GM19372 (cell line): ENCODE measurements around the gene TOX4.

Source experiments
- ATAC-seq: cut with Tn5 transposase; IDR thresholded peaks from one replicate; pipeline ENCODE4 v1.9.1; 2021; ENCODE audit warnings: mild to moderate bottlenecking, low read depth, moderate library complexity; ENCODE audit not compliant: unreplicated experiment

The TOX4 gene

GRCh38 chr14:21498540-21499526 lies 21.8 kb downstream of the TOX4 start:
- ATAC-seq: peak; percentile 54

- no peak for ATAC-seq
Observed at GRCh38 chr14:21501568-21501967, 24.6 kb downstream of the TOX4 start.

- ATAC-seq: no peak
Observed at GRCh38 chr14:21503376-21503775, 26.4 kb downstream of the TOX4 start.

GRCh38 chr14:21505012-21505553 lies 28.1 kb downstream of the TOX4 start:
- ATAC-seq: peak; percentile 88

GRCh38 chr14:21506557-21506956 lies 29.6 kb downstream of the TOX4 start:
- ATAC-seq: no peak

- ATAC-seq: no peak
Observed at GRCh38 chr14:21509432-21510143, 32.6 kb downstream of the TOX4 start.

- peak; percentile 99 for ATAC-seq
Observed at GRCh38 chr14:21510735-21511657, 34.0 kb downstream of the TOX4 start, which contains the start of gene METTL3. METTL3 (minus strand) TSS chr14:21511340; CDS start chr14:21511223, 117 bp downstream.

GRCh38 chr14:21514341-21514740 lies 37.3 kb downstream of the TOX4 start:
- ATAC-seq: no peak

- no peak for ATAC-seq
Observed at GRCh38 chr14:21518725-21519124, 41.7 kb downstream of the TOX4 start.

- ATAC-seq: no peak
Observed at GRCh38 chr14:21520767-21521166, 43.8 kb downstream of the TOX4 start.

GRCh38 chr14:21521501-21521900 lies 44.5 kb downstream of the TOX4 start:
- no peak for ATAC-seq

- ATAC-seq: no peak
Observed at GRCh38 chr14:21523203-21523602, 46.2 kb downstream of the TOX4 start.

- no peak for ATAC-seq
Observed at GRCh38 chr14:21524575-21525490, 47.8 kb downstream of the TOX4 start.

GRCh38 chr14:21525571-21525961 lies 48.6 kb downstream of the TOX4 start:
- no peak for ATAC-seq

- no peak for ATAC-seq
Observed at GRCh38 chr14:21525962-21526671, 49.1 kb downstream of the TOX4 start, which contains the start of gene SALL2. SALL2 (minus strand) TSS chr14:21526346; CDS start chr14:21526127, 219 bp downstream.

GRCh38 chr14:21526672-21527317 lies 49.8 kb downstream of the TOX4 start:
- ATAC-seq: no peak

- ATAC-seq: no peak
Observed at GRCh38 chr14:21527318-21527679, 50.3 kb downstream of the TOX4 start.
